Measurements from ENCODE around the gene SLC6A8.

The SLC6A8 gene

DNA sequence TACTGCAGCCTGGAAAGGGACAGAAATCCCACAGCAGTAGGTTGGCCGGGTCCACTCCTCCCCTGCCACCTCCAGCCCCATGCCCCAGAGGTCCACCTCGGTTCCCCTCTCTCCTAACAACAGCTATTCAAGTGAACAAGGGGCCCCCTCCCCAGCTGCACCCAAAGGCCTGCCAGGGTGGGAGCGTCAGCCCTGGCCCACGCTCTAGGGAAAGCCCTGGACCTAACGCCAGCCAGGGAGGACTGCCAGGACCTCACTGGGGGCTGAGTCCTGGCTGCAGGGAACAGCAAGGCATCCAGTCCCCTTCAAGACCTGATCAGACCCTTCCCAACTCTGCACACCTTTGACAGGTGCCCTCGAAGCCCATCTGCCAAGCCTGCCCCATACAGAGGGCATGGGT lies 13.2 kb downstream of the SLC6A8 start:
- peaks cover 0 to 78% of the 10 kb centered on the region in 2 experiments; a peak in 1 of 3 replicates for H3K36me3 ChIP-seq (ENCODE audit: control insufficient read depth in 2 of 2, insufficient read depth in 1 of 2, low read length in 2 of 2)
- no peak for TF ChIP-seq ZNF830 (tag by site-specific recombination; IDR thresholded peaks at IDR 0.05; ENCODE audit: low read depth)
- TF ChIP-seq ZNF10 (tag by site-specific recombination; IDR thresholded peaks at IDR 0.05), result no peak
- TF ChIP-seq GLI4 (tag by site-specific recombination; IDR thresholded peaks at IDR 0.05), result no peak
- no peak for TF ChIP-seq REPIN1 (tag by site-specific recombination; IDR thresholded peaks at IDR 0.05; ENCODE audit: low read depth)
- no peak for TF ChIP-seq ZNF548 (tag by site-specific recombination; IDR thresholded peaks at IDR 0.05)
- no peak for TF ChIP-seq OSR2 (tag by site-specific recombination; IDR thresholded peaks at IDR 0.05)
- no peak for TF ChIP-seq ZNF335 (tag by site-specific recombination; conservative IDR thresholded peaks at IDR 0.05)
- no peak for TF ChIP-seq ZNF600 (tag by site-specific recombination; IDR thresholded peaks at IDR 0.05)
- TF ChIP-seq ZNF266 (tag by site-specific recombination; IDR thresholded peaks at IDR 0.05; ENCODE audit: low read depth), result no peak
- CTCF ChIA-PET, result no interaction called here

DNA sequence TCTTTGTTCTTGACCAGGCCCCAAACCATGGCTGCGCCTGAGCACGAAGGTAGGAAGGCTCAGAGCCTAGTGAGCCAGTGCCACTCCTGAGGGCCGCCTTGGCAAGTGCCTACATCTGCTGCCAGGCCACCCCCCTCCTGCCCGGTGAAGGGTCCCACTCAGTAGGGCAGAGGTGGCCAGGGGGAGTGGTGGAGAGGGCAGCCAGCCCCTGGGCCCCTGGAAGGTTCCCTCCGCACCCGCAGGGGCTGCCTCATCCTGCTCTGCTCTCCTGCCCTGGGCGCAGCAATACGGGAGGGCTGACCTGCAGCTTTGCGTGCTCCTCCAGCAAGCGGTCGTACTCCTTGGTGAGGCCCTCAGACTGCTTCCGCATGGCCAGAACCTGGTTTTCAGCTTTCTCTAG lies 14.0 kb downstream of the SLC6A8 start:
- Histone ChIP-seq H3K9me3 (ENCODE audit: control insufficient read depth, insufficient read depth, low read depth, low read length) (no peaks in the 10 kb centered on the region), H3K4me3 (ENCODE audit: low read depth, low read length) (no peak overlapping the region), H3K27ac (ENCODE audit: extremely low read depth, low read depth, low read length) (no peak overlapping the region), H3K36me3 (ENCODE audit: control insufficient read depth in 2 of 2, insufficient read depth in 1 of 2, low read length in 2 of 2) (peaks cover 0 to 72% of the 10 kb centered on the region in 2 experiments; a peak in 1 of 3 replicates), H3K4me1 (ENCODE audit: control insufficient read depth, insufficient read depth, low read length) (no peaks in the 10 kb centered on the region)
- ChIA-PET CTCF (no interaction called here), POLR2A (no interaction called here)
- TF ChIP-seq ZBTB48 (tag by site-specific recombination; IDR thresholded peaks at IDR 0.05) (no peak), ZBTB20 (tag by site-specific recombination; IDR thresholded peaks at IDR 0.05) (no peak), GFI1B (tag by site-specific recombination; IDR thresholded peaks at IDR 0.05) (no peak), ZNF202 (tag by site-specific recombination; IDR thresholded peaks at IDR 0.05; ENCODE audit: borderline replicate concordance) (no peak)

More for the DNA sequence above, 13.2 kb downstream of the SLC6A8 start:
- POLR2A ChIA-PET, result interaction anchor here (0.5 kb wide), 1 partner anchor 15 kb away, joined by 4 read pairs; no protein-coding TSS in a partner anchor
- Histone ChIP-seq H3K9me3 (ENCODE audit: control insufficient read depth, insufficient read depth, low read depth, low read length) (no peaks in the 10 kb centered on the region), H3K4me1 (ENCODE audit: control insufficient read depth, insufficient read depth, low read length) (no peaks in the 10 kb centered on the region), H3K4me3 (ENCODE audit: low read depth, low read length) (no peak overlapping the region), H3K27ac (ENCODE audit: extremely low read depth, low read depth, low read length) (no peak overlapping the region)

DNA sequence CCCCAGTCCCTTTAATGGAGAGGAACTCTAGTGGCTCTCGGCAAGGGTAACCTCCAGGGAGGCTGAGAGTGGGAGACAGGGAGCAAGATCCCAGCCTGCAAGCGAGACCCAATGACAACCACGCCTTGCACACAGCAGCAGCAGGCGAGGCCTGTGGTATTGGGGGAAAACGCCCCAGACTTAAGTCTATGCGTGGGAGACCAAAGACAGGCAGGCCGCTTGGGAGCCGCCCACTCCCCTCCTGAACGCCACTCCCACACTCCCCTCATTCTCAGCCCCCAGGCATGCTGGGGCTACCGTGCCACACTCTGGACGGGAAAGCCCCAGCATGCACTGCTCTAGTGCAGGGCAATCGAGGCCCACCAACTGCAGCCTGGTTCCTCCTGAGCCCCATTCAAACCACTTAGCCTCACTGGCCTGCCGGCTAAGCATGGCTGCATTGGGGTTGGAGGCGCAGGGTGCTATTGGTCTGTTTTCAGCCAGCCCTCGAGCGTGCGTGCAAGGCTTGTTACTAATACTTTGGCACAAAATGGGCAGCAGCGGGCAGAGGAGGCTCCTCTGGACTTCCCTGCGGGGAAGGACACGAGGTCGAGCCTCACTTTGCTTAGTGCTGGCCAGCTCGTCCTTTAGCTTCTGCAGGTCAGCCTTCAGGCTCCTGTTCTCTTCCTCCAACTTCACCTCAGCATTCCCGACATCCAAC lies 14.8 kb downstream of the SLC6A8 start:
- Histone ChIP-seq H3K36me3 (ENCODE audit: control insufficient read depth in 2 of 2, insufficient read depth in 1 of 2, low read length in 2 of 2) (peaks cover 0 to 72% of the 10 kb centered on the region in 2 experiments; a peak in 1 of 3 replicates), H3K27ac (ENCODE audit: extremely low read depth, low read depth, low read length) (no peak overlapping the region), H3K4me1 (ENCODE audit: control insufficient read depth, insufficient read depth, low read length) (no peaks in the 10 kb centered on the region), H3K4me3 (ENCODE audit: low read depth, low read length) (no peak overlapping the region), H3K9me3 (ENCODE audit: control insufficient read depth, insufficient read depth, low read depth, low read length) (no peaks in the 10 kb centered on the region)
- ChIA-PET POLR2A (no interaction called here), CTCF (interaction anchor here (0.5 kb wide), 1 partner anchor 193 kb away, joined by 5 read pairs; no protein-coding TSS in a partner anchor)
- TF ChIP-seq ZNF510 (tag by site-specific recombination; IDR thresholded peaks at IDR 0.05; ENCODE audit: insufficient replicate concordance), result no peak
- TF ChIP-seq ZFP41 (tag by site-specific recombination; IDR thresholded peaks at IDR 0.05; ENCODE audit: borderline replicate concordance), result no peak
- TF ChIP-seq ZNF324 (tag by site-specific recombination; IDR thresholded peaks at IDR 0.05), result no peak
- no peak for TF ChIP-seq ZNF768 (tag by site-specific recombination; IDR thresholded peaks at IDR 0.05)
- no peak for TF ChIP-seq ZNF16 (tag by site-specific recombination; IDR thresholded peaks at IDR 0.05; ENCODE audit: low read depth)
- peak; percentile 84 for TF ChIP-seq ZFHX2 (tag by site-specific recombination; conservative IDR thresholded peaks at IDR 0.05)
- TF ChIP-seq EGR2 (tag by site-specific recombination; IDR thresholded peaks at IDR 0.05; ENCODE audit: low read depth), result peak; percentile 72
- no peak for TF ChIP-seq GLIS2 (tag by site-specific recombination; IDR thresholded peaks at IDR 0.05)
- TF ChIP-seq, protein P1, sequence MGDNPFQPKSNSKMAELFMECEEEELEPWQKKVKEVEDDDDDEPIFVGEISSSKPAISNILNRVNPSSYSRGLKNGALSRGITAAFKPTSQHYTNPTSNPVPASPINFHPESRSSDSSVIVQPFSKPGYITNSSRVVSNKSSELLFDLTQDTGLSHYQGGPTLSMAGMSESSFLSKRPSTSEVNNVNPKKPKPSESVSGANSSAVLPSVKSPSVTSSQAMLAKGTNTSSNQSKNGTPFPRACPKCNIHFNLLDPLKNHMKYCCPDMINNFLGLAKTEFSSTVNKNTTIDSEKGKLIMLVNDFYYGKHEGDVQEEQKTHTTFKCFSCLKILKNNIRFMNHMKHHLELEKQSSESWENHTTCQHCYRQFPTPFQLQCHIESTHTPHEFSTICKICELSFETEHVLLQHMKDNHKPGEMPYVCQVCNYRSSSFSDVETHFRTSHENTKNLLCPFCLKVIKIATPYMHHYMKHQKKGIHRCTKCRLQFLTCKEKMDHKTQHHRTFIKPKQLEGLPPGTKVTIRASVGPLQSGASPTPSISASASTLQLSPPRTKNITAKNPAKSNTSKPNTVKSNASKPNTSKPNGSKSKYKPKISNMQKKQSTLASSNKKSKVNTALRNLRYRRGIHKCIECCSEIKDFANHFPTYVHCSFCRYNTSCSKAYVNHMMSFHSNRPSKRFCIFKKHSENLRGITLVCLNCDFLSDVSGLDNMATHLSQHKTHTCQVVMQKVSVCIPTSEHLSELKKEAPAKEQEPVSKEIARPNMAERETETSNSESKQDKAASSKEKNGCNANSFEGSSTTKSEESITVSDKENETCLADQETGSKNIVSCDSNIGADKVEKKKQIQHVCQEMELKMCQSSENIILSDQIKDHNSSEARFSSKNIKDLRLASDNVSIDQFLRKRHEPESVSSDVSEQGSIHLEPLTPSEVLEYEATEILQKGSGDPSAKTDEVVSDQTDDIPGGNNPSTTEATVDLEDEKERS (tag by site-specific recombination; IDR thresholded peaks at IDR 0.05), result no peak
- TF ChIP-seq BCL11B (tag by site-specific recombination; IDR thresholded peaks at IDR 0.05; ENCODE audit: low read depth), result no peak
- TF ChIP-seq ZNF830 (tag by site-specific recombination; IDR thresholded peaks at IDR 0.05; ENCODE audit: low read depth), result no peak
